Suprapubic skin (tissue), 4 donors: ENCODE results near the gene METTL9.
"Not testable (repeated sequence)": the region's sequence is repeated elsewhere in the genome, so short reads cannot be mapped to it uniquely, and the experiment has no call there.

Experiments used
- CTCF ChIP-seq, 2 donors: fragments of 200-600 bp in 1 of 2; fragments of 450-650 bp in 1 of 2; sonication (generic) in 1 of 2; IDR thresholded peaks; one replicate each; pipeline ENCODE4 v1.5.1; 2016 to 2019; ENCODE audit warnings: antibody characterized with exemption in 2 of 2, mild to moderate bottlenecking in 1 of 2, moderate library complexity in 1 of 2
- POLR2A ChIP-seq, 2 donors: fragments of 450-650 bp; IDR thresholded peaks; one replicate each; pipeline ENCODE4 v1.6.1; 2017; ENCODE audit warnings: antibody characterized with exemption in 2 of 2, mild to moderate bottlenecking in 2 of 2, moderate library complexity in 2 of 2
- POLR2AphosphoS5 ChIP-seq, 3 donors: sonication (generic); formaldehyde crosslinking; IDR thresholded peaks; one replicate each; pipeline ENCODE4 v1.6.1; 2017; ENCODE audit warnings: antibody characterized with exemption in 3 of 3

- not testable (repeated sequence) for TF ChIP-seq CTCF, POLR2AphosphoS5, POLR2A (IDR thresholded peaks at IDR 0.05)
Measured at GRCh38 chr16:21550435-21550834, 48.9 kb upstream of the METTL9 start.
